HCT116 (cell line): ENCODE results near the gene DENND4B. TPM values are rescaled to one million over a fixed set of nuclear protein-coding genes. Genes with fewer than 3 reads are reported as not detected.

ENCODE experiments used
- ATAC-seq: fragments of 200-7000 bp; cut with Tn5 transposase; 2 replicates; pipeline ENCODE4 v1.9.1; 2020; ENCODE audit warnings: mild to moderate bottlenecking, moderate library complexity
- BruUV-seq: library from RNA; stranded (reverse); fragments of 400-500 nt; replicated peaks from 2 replicates; lab custom pipeline; 2021; lab: Mats Ljungman, UMichigan
- CTCF ChIA-PET: fragments of 300-600 bp; sonication (Branson Sonifier 250); formaldehyde crosslinking; loops from one replicate; lab custom pipeline; 2021; ENCODE audit warnings: antibody characterized with exemption; lab: Charles Lee
- POLR2A ChIA-PET: fragments of 300-600, 350-600 bp; sonication (Branson Sonifier 250); formaldehyde crosslinking; loops from one replicate; lab custom pipeline; 2021; ENCODE audit warnings: antibody characterized with exemption; lab: Charles Lee
- RAD21 ChIA-PET, 2 experiments: fragments of 300-600 bp; sonication (Branson Sonifier 250); formaldehyde crosslinking; loops; one replicate each; lab custom pipeline; 2023; ENCODE audit warnings: low total read pairs in 2 of 2; ENCODE audit not compliant: uncharacterized antibody in 2 of 2, unreplicated experiment in 2 of 2, low non-redundant PET in 1 of 2; lab: Charles Lee
- DNase-seq: peaks from one replicate; pipeline ENCODE4 v3.0.0-alpha.2; 2010; ENCODE audit warnings: low read depth, low spot score
- H2AFZ ChIP-seq: fragments of 200-600 bp; shearing (Covaris generic), sonication (generic); 2 replicates; pipeline ENCODE4 v1.6.1; 2017; ENCODE audit warnings: low read depth, mixed run types, mixed read lengths, antibody characterized with exemption, low read length; ENCODE audit not compliant: poor library complexity, severe bottlenecking
- H3K27ac ChIP-seq: 2 replicates; pipeline ENCODE4 v1.5.1; 2012; ENCODE audit warnings: low read depth, low read length
- H3K27me3 ChIP-seq: fragments of 200-600 bp; sonication (generic); 2 replicates; pipeline ENCODE4 v1.6.1; 2016; ENCODE audit warnings: mixed run types, low read length, mixed read lengths; ENCODE audit not compliant: insufficient read depth
- H3K36me3 ChIP-seq, 2 experiments: fragments of 200-500 bp in 1 of 2; fragments of 200-600 bp in 1 of 2; sonication (Bioruptor generic) in 1 of 2; sonication (generic) in 1 of 2; 2 replicates each; pipeline versions ENCODE4 v1.5.1 to v1.6.1; 2014 to 2016; ENCODE audit warnings: low read length in 2 of 2, inconsistent platforms in 1 of 2, mixed read lengths in 1 of 2, mixed run types in 1 of 2; ENCODE audit not compliant: insufficient read depth in 2 of 2, control insufficient read depth in 1 of 2
- H3K4me1 ChIP-seq, 2 experiments: fragments of 200-600 bp in 1 of 2; sonication (generic) in 1 of 2; 2 replicates each; pipeline versions ENCODE4 v1.5.1 to v1.6.1; 2012 to 2017; ENCODE audit warnings: low read length in 2 of 2, inconsistent platforms in 1 of 2, mild to moderate bottlenecking in 1 of 2, mixed read lengths in 1 of 2, mixed run types in 1 of 2, moderate library complexity in 1 of 2; ENCODE audit not compliant: insufficient read depth in 2 of 2, control insufficient read depth in 1 of 2
- H3K4me2 ChIP-seq: fragments of 200-600 bp; sonication (generic); 2 replicates; pipeline ENCODE4 v1.6.1; 2017; ENCODE audit warnings: mixed run types, low read length, mixed read lengths
- H3K4me3 ChIP-seq, 2 experiments: fragments of 200-600 bp in 1 of 2; sonication (generic) in 1 of 2; replicated peaks in 1 of 2; 2 replicates each; pipeline ENCODE4 v1.5.1; 2011 to 2016; ENCODE audit warnings: low read length in 2 of 2, control low read depth in 1 of 2, low read depth in 1 of 2, mild to moderate bottlenecking in 1 of 2, mixed read lengths in 1 of 2, mixed run types in 1 of 2
- H3K79me2 ChIP-seq: fragments of 200-600 bp; sonication (generic); 2 replicates; pipeline ENCODE4 v1.6.1; 2017; ENCODE audit warnings: mild to moderate bottlenecking, mixed run types, low read length, moderate library complexity, mixed read lengths; ENCODE audit not compliant: insufficient read depth
- H3K9ac ChIP-seq: fragments of 200-600 bp; sonication (generic); 2 replicates; pipeline ENCODE4 v1.6.1; 2016; ENCODE audit warnings: low read length, mixed read lengths
- H3K9me2 ChIP-seq: fragments of 200-600 bp; sonication (generic), shearing (Covaris generic); 2 replicates; pipeline ENCODE4 v1.6.1; 2017; ENCODE audit warnings: mixed run types, mild to moderate bottlenecking, moderate library complexity; ENCODE audit not compliant: insufficient read depth
- H3K9me3 ChIP-seq, 2 experiments: fragments of 200-500 bp in 1 of 2; fragments of 200-600 bp in 1 of 2; sonication (Bioruptor generic) in 1 of 2; sonication (generic) in 1 of 2; 2 replicates each; pipeline ENCODE4 v1.6.1; 2014 to 2017; ENCODE audit warnings: low read length in 2 of 2, mixed read lengths in 2 of 2, inconsistent platforms in 1 of 2, low read depth in 1 of 2, mild to moderate bottlenecking in 1 of 2, mixed run types in 1 of 2, moderate library complexity in 1 of 2; ENCODE audit not compliant: control insufficient read depth in 1 of 2, insufficient read depth in 1 of 2
- H4K20me1 ChIP-seq: fragments of 200-600 bp; sonication (generic), shearing (Covaris generic); 2 replicates; pipeline ENCODE4 v1.6.1; 2017; ENCODE audit warnings: mixed run types, mild to moderate bottlenecking, moderate library complexity; ENCODE audit not compliant: insufficient read depth
- FOSL1 ChIP-seq: IDR thresholded peaks from 2 replicates; pipeline ENCODE4 v1.6.1; 2012; ENCODE audit warnings: low read depth
- POLR2AphosphoS5 ChIP-seq: IDR thresholded peaks from 2 replicates; pipeline ENCODE4 v1.6.1; 2011; ENCODE audit warnings: mild to moderate bottlenecking, low read depth, low read length, moderate library complexity
- intact Hi-C: fragments of 100-400 bp; cut with micrococcal nuclease; formaldehyde crosslinking; loops from 2 replicates; pipeline ENCODE4 v1.10.0; 2022
- microRNA-seq: library from miRNA; unstranded; fragments of <30 nt; microRNA quantifications from one replicate; pipeline ENCODE4, GENCODE V29; 2016; ENCODE audit warnings: borderline number of aligned reads
- total RNA-seq: library from RNA; stranded (reverse); gene quantifications from one replicate; pipeline ENCODE4 v1.2.1, GENCODE V29; 2021; ENCODE audit not compliant: unreplicated experiment
- TF ChIP-seq, protein P1 (sequence below): IDR thresholded peaks from 2 replicates; pipeline ENCODE4 v1.6.1; 2012

DENND4B gene
- total RNA-seq, 1 experiment from 2014 or later, result 70.8 TPM

DNA sequence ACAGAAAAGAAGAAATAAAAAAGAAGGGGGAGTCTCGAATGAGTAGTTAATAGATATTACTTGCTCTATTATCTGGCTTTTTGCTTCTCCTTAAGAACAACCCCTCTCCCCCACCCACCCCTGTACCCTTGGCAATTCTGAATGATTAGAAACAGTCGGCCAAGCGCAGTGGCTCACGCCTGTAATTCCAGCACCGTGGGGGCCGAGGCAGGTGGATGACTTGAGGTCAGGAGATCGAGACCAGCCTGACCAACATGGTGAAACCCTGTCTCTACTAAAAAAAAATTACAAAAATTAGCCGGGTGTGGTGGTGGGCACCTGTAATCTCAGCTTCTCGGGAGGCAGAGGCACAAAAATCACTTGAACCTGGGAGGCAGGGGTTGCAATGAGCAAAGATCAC, 66.5 kb downstream of the DENND4B start:
- Histone ChIP-seq H3K27ac (no peak overlapping the region), H3K9ac (no peak overlapping the region), H4K20me1 (no peaks in the 10 kb centered on the region), H2AFZ (no peak overlapping the region), H3K9me2 (no peaks in the 10 kb centered on the region), H3K4me3 (no peak overlapping the region), H3K4me2 (no peak overlapping the region), H3K9me3 (no peaks in the 10 kb centered on the region), H3K4me1 (no peaks in the 10 kb centered on the region), H3K27me3 (no peaks in the 10 kb centered on the region), H3K79me2 (peaks cover 60% of the 10 kb centered on the region), H3K36me3 (no peaks in the 10 kb centered on the region)
- ChIA-PET CTCF (no interaction called here), POLR2A (no interaction called here), RAD21 (no interaction called here)
- TF ChIP-seq FOSL1, result no peak
- no peak for TF ChIP-seq POLR2AphosphoS5
- TF ChIP-seq, protein P1, sequence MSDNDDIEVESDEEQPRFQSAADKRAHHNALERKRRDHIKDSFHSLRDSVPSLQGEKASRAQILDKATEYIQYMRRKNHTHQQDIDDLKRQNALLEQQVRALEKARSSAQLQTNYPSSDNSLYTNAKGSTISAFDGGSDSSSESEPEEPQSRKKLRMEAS, result no peak
- ATAC-seq (no peak), DNase-seq (no peak)
- intact Hi-C loops, result no loop called here
- BruUV-seq, result no TSS peak

Small RNAs within 50 kb of the gene (microRNA-seq; reads per million reads assigned to microRNA genes)
- not detected for gene MIR6737

Other genes with a start within 250 kb of the DENND4B start
- gene INTS3, start 218.7 kb downstream of the DENND4B start, total RNA-seq, result 47.6 TPM
- 14.3 TPM for gene SLC27A3, start 171.3 kb downstream of the DENND4B start, total RNA-seq
- gene GATAD2B, start 23.7 kb downstream of the DENND4B start, total RNA-seq, result 50.2 TPM
- 33.8 TPM for gene CRTC2, start 11.9 kb upstream of the DENND4B start, total RNA-seq
- gene SLC39A1, start 16.8 kb upstream of the DENND4B start, total RNA-seq, result 51.5 TPM
- gene CREB3L4, start 21.2 kb upstream of the DENND4B start, total RNA-seq, result 15.3 TPM
- 123 TPM for gene JTB, start 31.0 kb upstream of the DENND4B start, total RNA-seq
- 93.6 TPM for gene RAB13, start 39.6 kb upstream of the DENND4B start, total RNA-seq
- 1,905 TPM for gene RPS27, start 44.0 kb upstream of the DENND4B start, total RNA-seq
- gene NUP210L, start 208.4 kb upstream of the DENND4B start, total RNA-seq, result 0.10 TPM
- 457 TPM for gene TPM3, start 245.4 kb upstream of the DENND4B start, total RNA-seq